K562 (cell line): Measurements from ENCODE around the gene TRIM38. TPM values are rescaled to one million over a fixed set of nuclear protein-coding genes. Genes with fewer than 3 reads are reported as not detected.

Experiments
- ATAC-seq: fragments of 200-7000 bp; cut with Tn5 transposase; 3 replicates; pipeline ENCODE4 v1.9.1; 2020; ENCODE audit warnings: moderate library complexity
- BruUV-seq: library from RNA; stranded (reverse); fragments of 400-500 nt; replicated peaks from 2 replicates; lab custom pipeline; 2021; lab: Mats Ljungman, UMichigan
- CTCF ChIA-PET: fragments of 300-600 bp; formaldehyde crosslinking; extraction: SDS; loops from one replicate; lab custom pipeline; 2021; ENCODE audit warnings: low intra/inter-chr PET ratio; lab: Yijun Ruan, JAX
- POLR2A ChIA-PET: fragments of 300-600, 350-650 bp; sonication (Branson Sonifier 250); formaldehyde crosslinking; extraction: SDS; loops from one replicate; lab custom pipeline; 2021; ENCODE audit warnings: antibody characterized with exemption, inconsistent platforms; lab: Yijun Ruan, JAX
- DNase-seq, 4 experiments: peaks; one replicate each; pipeline versions ENCODE4 v3.0.0 to v3.0.0-alpha.2; 2011 to 2018; ENCODE audit warnings: low spot score in 3 of 4, mixed read lengths in 3 of 4; ENCODE audit errors: extremely low read depth in 1 of 4
- FAIRE-seq: peaks from 2 replicates; lab custom pipeline; 2011; peaks lifted over from hg19 to GRCh38; lab: Jason Lieb, UNC
- H2AFZ ChIP-seq: 2 replicates; pipeline ENCODE4 v1.6.0; 2011; ENCODE audit warnings: low read depth, low read length, control low read depth, inconsistent platforms
- H3K27ac ChIP-seq: fragments of 200-600 bp; 3 replicates; pipeline ENCODE4 v1.8.0; 2011; ENCODE audit warnings: low read depth, mild to moderate bottlenecking, control low read depth, inconsistent platforms, low read length, moderate library complexity, mixed read lengths; ENCODE audit errors: extremely low read depth
- H3K27me3 ChIP-seq, 2 experiments: fragments of 300-600 bp in 1 of 2; 2 replicates in 1 of 2; 3 replicates in 1 of 2; pipeline versions ENCODE4 v1.6.0 to v1.8.0; 2011; ENCODE audit warnings: inconsistent platforms in 2 of 2, low read length in 2 of 2, mild to moderate bottlenecking in 1 of 2, mixed read lengths in 1 of 2, moderate library complexity in 1 of 2; ENCODE audit not compliant: control insufficient read depth in 2 of 2, insufficient read depth in 2 of 2
- H3K36me3 ChIP-seq: fragments of 300-600 bp; 3 replicates; pipeline ENCODE4 v1.8.0; 2011; ENCODE audit warnings: mild to moderate bottlenecking, low read length, inconsistent platforms; ENCODE audit not compliant: control insufficient read depth, insufficient read depth
- H3K4me1 ChIP-seq, 2 experiments: fragments of 200-600 bp in 1 of 2; replicated peaks in 1 of 2; 2 replicates in 1 of 2; 3 replicates in 1 of 2; pipeline versions ENCODE4 v1.5.1 to v1.8.0; 2011; ENCODE audit warnings: inconsistent platforms in 2 of 2, low read length in 2 of 2, mild to moderate bottlenecking in 1 of 2, mixed read lengths in 1 of 2, moderate library complexity in 1 of 2; ENCODE audit not compliant: control insufficient read depth in 2 of 2, insufficient read depth in 2 of 2
- H3K4me2 ChIP-seq: 2 replicates; pipeline ENCODE4 v1.6.1; 2011; ENCODE audit warnings: low read length, control low read depth, inconsistent platforms, mixed read lengths; ENCODE audit not compliant: insufficient read depth
- H3K4me3 ChIP-seq: fragments of 200-600 bp; sonication (generic), shearing (Covaris generic); 2 replicates; pipeline ENCODE4 v1.5.1; 2016; ENCODE audit warnings: control low read depth, inconsistent platforms
- H3K79me2 ChIP-seq: fragments of 200-600 bp; 3 replicates; pipeline ENCODE4 v1.8.0; 2011; ENCODE audit warnings: low read length, inconsistent platforms; ENCODE audit not compliant: control insufficient read depth, insufficient read depth
- H3K9ac ChIP-seq, 2 experiments: 2 replicates each; pipeline versions ENCODE4 v1.6.0 to v1.6.1; 2011; ENCODE audit warnings: low read depth in 2 of 2, low read length in 2 of 2, control low read depth in 1 of 2, inconsistent platforms in 1 of 2, mild to moderate bottlenecking in 1 of 2, mixed read lengths in 1 of 2; ENCODE audit not compliant: insufficient read depth in 1 of 2
- H3K9me1 ChIP-seq: one replicate; pipeline ENCODE4 v1.6.0; 2011; ENCODE audit warnings: inconsistent platforms, mild to moderate bottlenecking, low read length, moderate library complexity; ENCODE audit not compliant: control insufficient read depth, insufficient read depth
- H3K9me3 ChIP-seq: replicated peaks from 2 replicates; pipeline ENCODE4 v1.5.1; 2011; ENCODE audit warnings: low read depth, low read length, inconsistent platforms; ENCODE audit not compliant: control insufficient read depth, insufficient read depth
- H4K20me1 ChIP-seq: replicated peaks from 2 replicates; pipeline ENCODE4 v1.6.1; 2011; ENCODE audit warnings: low read length, inconsistent platforms, mixed read lengths; ENCODE audit not compliant: control insufficient read depth, insufficient read depth
- ARID1B ChIP-seq: fragments of 450-650 bp; IDR thresholded peaks from 2 replicates; pipeline ENCODE4 v1.6.1; 2016; ENCODE audit warnings: antibody characterized with exemption, mild to moderate bottlenecking, inconsistent platforms
- HCFC1 ChIP-seq: IDR thresholded peaks from 2 replicates; pipeline ENCODE4 v1.6.1; 2012; ENCODE audit warnings: low read depth, low read length, improper control_type of control experiment
- HLTF ChIP-seq: fragments of 450-650 bp; IDR thresholded peaks from 2 replicates; pipeline ENCODE4 v1.6.1; 2016
- PRDM10 ChIP-seq: fragments of 450-650 bp; IDR thresholded peaks from 2 replicates; pipeline ENCODE4 v1.6.1; 2018; ENCODE audit not compliant: partially characterized antibody
- WGBS: fragments of 100-300 bp; shearing (Covaris generic); methylation state at CpG from one replicate; pipeline ENCODE4 v1.1.6; 2016; ENCODE audit warnings: low coverage, mixed read lengths; ENCODE audit not compliant: insufficient coverage; ENCODE audit errors: missing lambda C conversion rate; 5-methylcytosine and 5-hydroxymethylcytosine counted together
- in situ Hi-C: fragments of 300-500 bp; cut with MboI; formaldehyde crosslinking; loops from 4 replicates; pipeline ENCODE4 v1.15.0; 2018; ENCODE audit warnings: inconsistent platforms, mixed read lengths
- intact Hi-C: fragments of 100-400 bp; cut with micrococcal nuclease; formaldehyde crosslinking; loops from 2 replicates; pipeline ENCODE4 v1.14.2; 2022
- polyA plus RNA-seq, 8 experiments: library from polyadenylated mRNA; depleted of rRNA in 4 of 8; stranded (reverse) in 5 of 8; unstranded in 3 of 8; fragments of >200 nt; fragmentation: Nextera tagmentation in 2 of 8; fragmentation: Illumina TruSeq in 1 of 8; extraction: Ambion mirVana in 2 of 8; extraction: Trizol in 1 of 8; gene quantifications; 2 replicates each; pipeline versions ENCODE4 v1.2.1 to v1.2.3, GENCODE V29; 2011 to 2014; ENCODE audit warnings: inconsistent platforms in 1 of 8, missing spikeins in 1 of 8
- total RNA-seq, 7 experiments: library from RNA; depleted of rRNA in 6 of 7; stranded (reverse); fragments of >200 nt in 6 of 7; fragmentation: Illumina TruSeq in 2 of 7; extraction: Trizol in 2 of 7; gene quantifications; 2 replicates each; pipeline versions ENCODE4 v1.2.1 to v1.2.3, GENCODE V29; 2011 to 2021; ENCODE audit warnings: low replicate concordance in 1 of 7

Gene TRIM38
- total and polyA plus RNA-seq, 9 of the 15 experiments (the other 6 are each of a cell fraction or from before 2014, with no cell fraction given): 1.7 to 6.7 (median 6.3) TPM

GRCh38 chr6:25972902-25973301 is 10.3 kb downstream of the TRIM38 start:
- 93% methylated on average over 5 of the region's 5 CpGs for WGBS
- intact Hi-C loops: no loop called here
- FAIRE-seq: no peak

More at GRCh38 chr6:25972902-25973301, 10.3 kb downstream of the TRIM38 start:
- H3K4me3 ChIP-seq: no peak overlapping the region
- H3K27ac ChIP-seq: no peak overlapping the region
- H3K4me1 ChIP-seq: peaks cover 8 to 19% of the 10 kb centered on the region in 2 experiments
- POLR2A ChIA-PET: interaction anchor here (1.2 to 1.8 kb wide), 2 partner anchors 50 to 54 kb away, joined by 4 read pairs; a partner anchor contains a TSS
- no peak for ATAC-seq
- peaks cover 78% of the 10 kb centered on the region for H3K36me3 ChIP-seq
- H3K79me2 ChIP-seq: no peaks in the 10 kb centered on the region
- BruUV-seq: no TSS peak
- H2AFZ ChIP-seq: no peak overlapping the region
- H3K27me3 ChIP-seq: no peaks in the 10 kb centered on the region
- H3K9me3 ChIP-seq: no peaks in the 10 kb centered on the region
- H3K9ac ChIP-seq: no peak overlapping the region
- DNase-seq: no peak
- no peak overlapping the region for H3K4me2 ChIP-seq
- H4K20me1 ChIP-seq: peaks cover 10% of the 10 kb centered on the region
- TF ChIP-seq HCFC1 (no peak), HLTF (no peak), PRDM10 (no peak), ARID1B (no peak)
- TF ChIP-seq, all 486 proteins: peak for 0
- in situ Hi-C loops: no loop called here
- no peaks in the 10 kb centered on the region for H3K9me1 ChIP-seq
- CTCF ChIA-PET: no interaction called here
